ENCODE measurements around the gene RHBG.

RHBG gene

GRCh38 chr1:156428746-156429288 lies 59.8 kb downstream of the RHBG start:
- H3K27me3 ChIP-seq = peaks cover 0 to 98% of the 10 kb centered on the region in 2 donors
- H3K4me3 ChIP-seq = no peak overlapping the region
- intact Hi-C loops (cut with DNase I; ENCODE audit: low total_unique reads) = no loop called here
- H3K9me3 ChIP-seq = no peaks in the 10 kb centered on the region
- H3K36me3 ChIP-seq = no peaks in the 10 kb centered on the region
- no peaks in the 10 kb centered on the region for H3K4me1 ChIP-seq
- TF ChIP-seq CTCF (IDR thresholded peaks at IDR 0.05) = no peak
- H3K27ac ChIP-seq = no peak overlapping the region
- no peak for DNase-seq

- TF ChIP-seq CTCF (IDR thresholded peaks at IDR 0.05) = no peak
- Histone ChIP-seq H3K27ac (no peak overlapping the region), H3K4me3 (no peak overlapping the region), H3K4me1 (no peaks in the 10 kb centered on the region), H3K27me3 (peaks cover 0 to 98% of the 10 kb centered on the region in 2 donors), H3K9me3 (no peaks in the 10 kb centered on the region), H3K36me3 (no peaks in the 10 kb centered on the region)
- no peak for DNase-seq
- intact Hi-C loops (cut with DNase I; ENCODE audit: low total_unique reads) = no loop called here
Observed at GRCh38 chr1:156429313-156430060, 60.5 kb downstream of the RHBG start.

GRCh38 chr1:156430303-156430702 lies 61.3 kb downstream of the RHBG start:
- intact Hi-C loops (cut with DNase I; ENCODE audit: low total_unique reads) = no loop called here
- peaks cover 0 to 1% (median under 1%) of the 10 kb centered on the region in 4 donors for H3K4me1 ChIP-seq
- H3K27ac ChIP-seq = no peak overlapping the region
- H3K9me3 ChIP-seq = no peaks in the 10 kb centered on the region
- no peak overlapping the region for H3K4me3 ChIP-seq
- no peak for DNase-seq
- H3K36me3 ChIP-seq = no peaks in the 10 kb centered on the region
- TF ChIP-seq CTCF (IDR thresholded peaks at IDR 0.05) = no peak
- H3K27me3 ChIP-seq = peaks cover 0 to 98% of the 10 kb centered on the region in 2 donors

- H3K27ac ChIP-seq = no peak overlapping the region
- H3K9me3 ChIP-seq = no peaks in the 10 kb centered on the region
- intact Hi-C loops (cut with DNase I; ENCODE audit: low total_unique reads) = no loop called here
- no peak for TF ChIP-seq CTCF (IDR thresholded peaks at IDR 0.05)
- H3K4me1 ChIP-seq = peaks cover 0 to 7% (median 6%) of the 10 kb centered on the region in 4 donors
- no peak for DNase-seq
- no peaks in the 10 kb centered on the region for H3K36me3 ChIP-seq
- H3K27me3 ChIP-seq = peaks cover 0 to 99% of the 10 kb centered on the region in 2 donors
- H3K4me3 ChIP-seq = no peak overlapping the region
Observed at GRCh38 chr1:156430866-156431265, 61.9 kb downstream of the RHBG start.

- Histone ChIP-seq H3K36me3 (no peaks in the 10 kb centered on the region), H3K27me3 (peaks cover under 1 to 99% of the 10 kb centered on the region in 2 donors), H3K27ac (no peak overlapping the region), H3K4me3 (no peak overlapping the region), H3K9me3 (no peaks in the 10 kb centered on the region), H3K4me1 (peaks cover 0 to 12% (median 11%) of the 10 kb centered on the region in 4 donors)
- TF ChIP-seq CTCF (IDR thresholded peaks at IDR 0.05) = no peak
- intact Hi-C loops (cut with DNase I; ENCODE audit: low total_unique reads) = no loop called here
- DNase-seq = no peak
Observed at GRCh38 chr1:156431366-156431765, 62.4 kb downstream of the RHBG start.

Measured in tibial artery (tissue), 4 donors.